22Rv1 (cell line): ENCODE results near the gene SUSD6.

ENCODE experiments used
- ZFX ChIP-seq: fragments of 450-650 bp; IDR thresholded peaks from 2 replicates; pipeline ENCODE4 v1.6.1; 2017; ENCODE audit warnings: antibody characterized with exemption, borderline replicate concordance
- TF ChIP-seq, protein P1 (sequence below): fragments of 450-650 bp; IDR thresholded peaks from 2 replicates; pipeline ENCODE4 v1.5.1; 2017; ENCODE audit warnings: mild to moderate bottlenecking

DNA sequence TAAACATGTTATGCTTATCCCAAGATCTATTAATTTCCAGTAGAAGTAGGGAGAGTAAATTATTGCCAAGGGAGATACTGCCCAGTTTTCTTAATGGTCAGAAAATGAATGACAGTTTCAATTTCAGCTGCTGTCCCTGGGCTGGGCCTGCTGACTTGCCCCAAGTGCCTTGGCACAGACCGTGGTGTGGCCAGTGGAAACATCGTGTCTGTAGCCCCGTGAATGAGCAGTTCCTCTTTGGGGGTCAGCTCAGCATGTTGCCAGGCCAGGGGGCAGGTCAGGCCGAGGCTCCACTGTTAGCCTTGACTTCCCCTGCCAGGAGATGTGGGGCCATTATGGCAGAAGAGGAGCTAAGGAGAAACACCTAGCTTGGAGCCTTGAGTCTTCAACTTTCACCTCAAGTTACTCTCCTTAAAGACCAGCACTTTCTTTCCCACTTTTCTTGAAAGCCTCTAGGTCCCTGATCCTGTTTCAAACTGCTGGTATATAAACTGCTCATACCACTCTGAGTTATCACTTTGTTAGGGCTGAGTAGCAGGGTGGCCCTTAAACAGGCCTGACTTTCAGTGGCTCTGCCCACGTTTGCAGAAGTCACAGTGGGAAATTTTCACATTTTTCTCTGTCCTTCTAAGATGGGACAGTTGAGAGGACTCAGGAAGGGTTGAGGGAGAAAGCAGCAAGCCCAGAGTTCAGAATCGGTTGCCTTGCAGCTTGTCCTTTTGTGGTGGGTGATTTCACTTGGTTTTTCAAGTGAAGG lies 73.2 kb downstream of the SUSD6 start:
- TF ChIP-seq, protein P1, sequence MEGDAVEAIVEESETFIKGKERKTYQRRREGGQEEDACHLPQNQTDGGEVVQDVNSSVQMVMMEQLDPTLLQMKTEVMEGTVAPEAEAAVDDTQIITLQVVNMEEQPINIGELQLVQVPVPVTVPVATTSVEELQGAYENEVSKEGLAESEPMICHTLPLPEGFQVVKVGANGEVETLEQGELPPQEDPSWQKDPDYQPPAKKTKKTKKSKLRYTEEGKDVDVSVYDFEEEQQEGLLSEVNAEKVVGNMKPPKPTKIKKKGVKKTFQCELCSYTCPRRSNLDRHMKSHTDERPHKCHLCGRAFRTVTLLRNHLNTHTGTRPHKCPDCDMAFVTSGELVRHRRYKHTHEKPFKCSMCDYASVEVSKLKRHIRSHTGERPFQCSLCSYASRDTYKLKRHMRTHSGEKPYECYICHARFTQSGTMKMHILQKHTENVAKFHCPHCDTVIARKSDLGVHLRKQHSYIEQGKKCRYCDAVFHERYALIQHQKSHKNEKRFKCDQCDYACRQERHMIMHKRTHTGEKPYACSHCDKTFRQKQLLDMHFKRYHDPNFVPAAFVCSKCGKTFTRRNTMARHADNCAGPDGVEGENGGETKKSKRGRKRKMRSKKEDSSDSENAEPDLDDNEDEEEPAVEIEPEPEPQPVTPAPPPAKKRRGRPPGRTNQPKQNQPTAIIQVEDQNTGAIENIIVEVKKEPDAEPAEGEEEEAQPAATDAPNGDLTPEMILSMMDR = no peak
- no peak for TF ChIP-seq ZFX
